GM12875 (cell line): Measurements from ENCODE around the gene OR10C1.
"Not testable (repeated sequence)": the region's sequence is repeated elsewhere in the genome, so short reads cannot be mapped to it uniquely, and the experiment has no call there.

ENCODE experiments used
- H3K4me3 ChIP-seq: one replicate; pipeline ENCODE4 v1.5.1; 2011; ENCODE audit warnings: low read depth, low read length, control low read depth
- CTCF ChIP-seq: IDR thresholded peaks from 2 replicates; pipeline ENCODE4 v1.5.1; 2011; ENCODE audit warnings: low read depth, mild to moderate bottlenecking, control low read depth, inconsistent platforms, low read length, moderate library complexity, borderline replicate concordance; ENCODE audit not compliant: insufficient read depth

Gene OR10C1

GRCh38 chr6:29424575-29424974 lies 14.5 kb upstream of the OR10C1 start:
- H3K4me3 ChIP-seq, result no peak overlapping the region
- TF ChIP-seq CTCF, result no peak

GRCh38 chr6:29425075-29425474 lies 14.0 kb upstream of the OR10C1 start:
- H3K4me3 ChIP-seq, result no peak overlapping the region
- TF ChIP-seq CTCF, result no peak

GRCh38 chr6:29426654-29427053 lies 12.5 kb upstream of the OR10C1 start:
- H3K4me3 ChIP-seq, result no peak overlapping the region
- no peak for TF ChIP-seq CTCF

- H3K4me3 ChIP-seq, result not testable (repeated sequence)
Measured at GRCh38 chr6:29436730-29437129, 2.4 kb upstream of the OR10C1 start.

- no peak for TF ChIP-seq CTCF
Measured at GRCh38 chr6:29442719-29443118, 3.6 kb downstream of the OR10C1 start.

GRCh38 chr6:29444031-29444430 lies 4.9 kb downstream of the OR10C1 start:
- H3K4me3 ChIP-seq, result not testable (repeated sequence)

More at GRCh38 chr6:29442719-29443118, 3.6 kb downstream of the OR10C1 start:
- no peak overlapping the region for H3K4me3 ChIP-seq

- H3K4me3 ChIP-seq, result no peak overlapping the region
- no peak for TF ChIP-seq CTCF
Measured at GRCh38 chr6:29447670-29448069, 8.6 kb downstream of the OR10C1 start.

GRCh38 chr6:29451471-29452193 lies 12.5 kb downstream of the OR10C1 start:
- H3K4me3 ChIP-seq, result no peak overlapping the region

More at GRCh38 chr6:29451471-29452193, 12.5 kb downstream of the OR10C1 start:
- TF ChIP-seq CTCF, result no peak
